HG02884 (cell line): ENCODE data around the gene CXXC4.

Source experiments
- ATAC-seq: cut with Tn5 transposase; IDR thresholded peaks from one replicate; pipeline ENCODE4 v1.9.1; 2021; ENCODE audit warnings: mild to moderate bottlenecking, moderate library complexity; ENCODE audit not compliant: unreplicated experiment

Gene CXXC4

GRCh38 chr4:104494822-104495559, at the start of gene CXXC4:
CXXC4 (minus strand) TSS chr4:104494894; CDS start chr4:104491802, 3,092 bp downstream.
- ATAC-seq, result no peak

GRCh38 chr4:104533156-104533555, 38.5 kb upstream of the CXXC4 start:
- ATAC-seq, result no peak

- ATAC-seq, result no peak
These were observed 38.0 kb upstream of the CXXC4 start for GRCh38 chr4:104532677-104533076.

DNA sequence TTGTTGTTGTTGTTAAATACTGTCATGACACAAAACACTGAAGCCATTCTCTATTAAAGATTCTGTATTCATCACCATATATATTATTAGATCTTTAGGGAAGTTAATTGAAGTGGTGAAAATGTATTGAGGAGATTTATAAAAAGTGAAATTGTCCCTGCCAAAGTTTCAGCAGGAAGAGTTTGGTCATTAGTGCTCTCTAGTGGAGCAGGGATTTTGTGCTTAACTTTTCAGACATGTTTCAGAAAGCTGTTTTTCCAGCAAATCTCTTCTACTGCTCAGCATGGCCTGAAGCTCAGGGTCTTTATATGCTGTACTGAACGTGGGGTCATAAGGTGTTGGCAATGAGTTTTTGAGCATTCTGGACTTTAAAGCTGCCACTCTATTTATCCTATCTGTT, 36.7 kb upstream of the CXXC4 start:
- no peak for ATAC-seq

GRCh38 chr4:104530426-104530825, 35.7 kb upstream of the CXXC4 start:
- ATAC-seq, result no peak

- peak; percentile 57 for ATAC-seq
These were observed 29.9 kb upstream of the CXXC4 start for GRCh38 chr4:104524591-104524990.

GRCh38 chr4:104524026-104524425, 29.3 kb upstream of the CXXC4 start:
- no peak for ATAC-seq

DNA sequence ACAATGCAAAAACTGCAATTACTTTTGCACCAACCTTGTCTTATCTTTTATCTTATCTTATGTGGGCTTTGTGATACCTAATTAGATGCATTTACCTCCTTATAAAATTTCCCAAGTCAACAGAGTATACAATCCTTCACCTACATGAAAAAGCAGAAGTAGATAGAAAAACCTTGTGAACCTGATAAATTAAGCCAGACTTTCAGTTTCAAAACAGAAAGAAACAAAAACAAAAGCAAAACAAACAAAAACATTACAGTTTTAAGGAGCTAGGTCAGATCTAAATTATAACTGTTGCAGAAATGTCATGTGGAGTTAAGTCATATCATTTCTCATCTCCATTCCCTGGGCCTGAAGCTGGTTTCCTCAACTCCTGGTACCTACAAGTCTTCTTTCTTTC, 24.9 kb upstream of the CXXC4 start:
- ATAC-seq, result peak; percentile 84

DNA sequence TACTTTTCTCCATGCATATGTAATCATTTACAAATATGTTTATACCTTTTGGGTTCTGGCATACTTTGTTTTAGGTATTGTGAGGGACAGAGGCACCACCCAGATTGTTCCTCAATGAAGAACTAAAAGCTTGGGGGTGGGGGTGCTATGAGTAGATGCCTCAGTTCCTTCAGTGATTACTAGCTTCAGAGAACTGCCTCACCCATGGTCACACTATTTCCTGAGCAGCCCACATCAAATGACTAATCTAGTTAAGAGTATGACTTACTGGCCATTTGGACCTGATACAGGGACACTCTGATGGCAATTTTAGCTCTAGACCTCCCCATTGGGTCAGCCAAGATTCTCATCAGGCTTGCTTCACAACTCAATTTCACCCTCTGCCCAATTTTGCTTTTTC, 22.2 kb upstream of the CXXC4 start:
- no peak for ATAC-seq

DNA sequence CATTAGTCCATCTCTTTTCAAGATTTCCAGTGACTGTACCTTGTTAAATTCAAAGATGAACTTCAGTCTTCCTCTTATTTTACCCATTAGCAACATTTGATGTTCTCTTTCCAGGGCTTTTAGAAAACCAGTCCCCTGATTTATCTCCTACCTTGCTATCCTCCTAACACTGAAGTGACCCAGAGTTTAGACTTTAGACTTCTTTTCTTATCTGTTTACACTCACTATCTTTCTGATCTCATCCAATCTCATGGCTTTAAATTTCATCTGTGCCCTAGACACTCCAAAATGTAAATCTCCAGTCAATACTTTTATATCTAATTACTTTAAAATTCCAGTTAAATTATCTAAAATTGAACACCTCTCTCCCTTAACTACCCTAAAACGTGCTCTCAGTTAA, 13.5 kb upstream of the CXXC4 start:
- ATAC-seq, result no peak

- no peak for ATAC-seq
These were observed 12.4 kb upstream of the CXXC4 start for GRCh38 chr4:104507112-104507511.

DNA sequence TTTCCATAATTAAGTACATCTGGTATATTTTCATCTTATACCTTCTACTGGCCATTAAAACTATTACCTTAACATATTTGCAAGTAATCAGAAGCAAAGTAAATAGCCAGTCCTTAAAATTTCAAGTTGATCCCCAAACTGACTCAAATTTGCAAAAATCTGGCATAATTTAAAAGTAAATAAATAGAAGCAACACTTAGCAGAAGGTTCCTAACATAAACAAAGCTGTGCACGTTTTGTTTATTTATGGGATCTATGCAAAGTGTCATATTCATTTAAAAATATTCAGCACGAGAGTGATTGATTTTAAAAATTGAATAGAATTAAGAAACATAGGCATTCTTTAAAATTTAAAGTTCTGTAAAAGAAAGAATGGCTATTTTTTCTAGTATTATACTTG, 9.8 kb upstream of the CXXC4 start:
- ATAC-seq, result no peak

- ATAC-seq, result no peak
These were observed 7.8 kb upstream of the CXXC4 start for GRCh38 chr4:104502471-104502870.

DNA sequence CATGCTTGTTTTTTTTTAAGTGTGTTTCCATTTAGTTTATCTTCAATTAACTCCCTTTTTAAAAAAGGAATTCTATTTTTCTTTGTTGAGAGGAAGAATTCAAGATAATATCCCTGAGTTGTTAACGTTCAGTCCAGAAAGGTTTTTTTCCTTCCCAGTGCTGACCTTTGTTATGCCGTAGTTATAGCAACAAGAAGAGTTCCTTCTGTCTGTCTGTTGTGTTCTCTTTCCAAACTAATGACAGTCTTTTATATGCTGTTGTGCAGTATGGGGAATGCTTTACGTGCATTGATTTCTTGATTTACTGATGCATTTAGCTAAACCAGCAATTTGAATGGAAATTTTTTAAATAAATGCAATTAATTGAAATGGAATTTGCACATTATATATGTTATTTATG, 6.6 kb upstream of the CXXC4 start:
- no peak for ATAC-seq

DNA sequence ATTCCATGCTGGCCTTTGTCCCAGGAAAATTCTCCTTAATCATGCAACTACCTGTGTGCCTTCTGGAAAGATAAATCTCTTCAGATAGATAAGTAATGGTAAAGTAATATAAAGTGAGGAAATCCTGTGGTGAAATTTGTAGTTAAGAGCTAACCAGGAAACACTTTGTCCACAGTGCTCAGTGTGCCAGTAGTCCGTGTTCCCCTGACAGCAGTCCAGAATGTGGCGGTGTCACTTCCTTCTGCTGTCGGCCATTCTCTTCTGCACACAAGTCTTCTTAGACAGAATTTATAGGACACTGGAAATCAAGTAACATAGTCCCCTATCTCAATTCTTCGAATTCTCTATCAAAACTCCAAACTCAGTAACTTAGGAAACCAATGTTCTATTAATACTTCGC, 5.7 kb upstream of the CXXC4 start:
- no peak for ATAC-seq

DNA sequence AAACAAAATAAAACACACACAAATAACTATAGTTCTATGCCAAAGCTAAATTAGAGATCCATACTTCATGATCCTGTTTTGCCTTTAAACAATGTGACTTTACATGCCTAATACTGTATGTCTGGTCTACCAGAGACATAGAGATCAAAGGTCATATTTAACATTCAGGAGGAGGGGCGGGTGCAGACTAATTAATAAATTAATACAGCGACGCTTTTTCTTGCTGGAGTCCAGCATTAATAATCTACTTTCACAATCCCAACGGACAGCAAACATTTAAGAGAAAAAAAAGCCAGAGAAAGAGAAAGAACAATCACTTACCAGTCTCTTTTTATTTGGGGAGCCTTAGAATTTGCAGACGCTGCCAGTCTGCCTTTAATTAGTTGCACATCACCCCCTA, 509 bp downstream of the CXXC4 start:
- ATAC-seq, result no peak

DNA sequence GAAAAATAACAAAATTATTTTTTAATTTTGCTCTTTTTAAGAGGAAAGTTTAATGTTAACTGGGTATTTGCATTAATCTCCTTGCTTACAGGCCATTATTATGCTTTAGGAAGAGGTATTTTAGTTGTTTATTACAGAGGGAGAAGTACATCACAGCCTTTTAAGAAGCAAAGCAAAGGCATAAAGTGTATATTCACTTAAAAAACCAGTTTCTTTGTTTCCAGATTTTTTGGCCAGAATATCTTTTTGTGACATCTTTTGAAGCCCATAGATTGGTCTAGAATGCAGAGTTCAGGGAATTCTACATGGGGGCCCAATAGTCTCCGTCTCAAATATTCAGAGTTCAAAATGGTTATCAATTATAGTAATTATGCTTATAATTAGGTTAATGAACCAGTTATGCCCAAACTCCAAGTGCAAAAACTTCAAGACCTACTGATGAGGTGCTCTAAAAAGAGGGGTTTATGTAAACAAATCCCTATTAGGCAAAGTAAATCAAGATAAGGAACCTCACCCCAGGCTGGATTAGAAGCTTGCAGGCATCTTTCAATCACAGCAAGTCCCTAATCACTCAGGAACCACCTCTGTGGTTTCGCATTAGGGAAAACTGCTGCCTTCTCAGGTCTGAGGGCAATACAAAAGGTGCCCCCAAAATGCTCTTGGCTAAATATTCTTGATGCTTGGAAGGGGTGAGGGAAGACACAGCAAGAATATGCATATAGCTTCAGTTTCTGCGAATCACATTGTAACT, 1.4 kb downstream of the CXXC4 start:
- ATAC-seq, result no peak

DNA sequence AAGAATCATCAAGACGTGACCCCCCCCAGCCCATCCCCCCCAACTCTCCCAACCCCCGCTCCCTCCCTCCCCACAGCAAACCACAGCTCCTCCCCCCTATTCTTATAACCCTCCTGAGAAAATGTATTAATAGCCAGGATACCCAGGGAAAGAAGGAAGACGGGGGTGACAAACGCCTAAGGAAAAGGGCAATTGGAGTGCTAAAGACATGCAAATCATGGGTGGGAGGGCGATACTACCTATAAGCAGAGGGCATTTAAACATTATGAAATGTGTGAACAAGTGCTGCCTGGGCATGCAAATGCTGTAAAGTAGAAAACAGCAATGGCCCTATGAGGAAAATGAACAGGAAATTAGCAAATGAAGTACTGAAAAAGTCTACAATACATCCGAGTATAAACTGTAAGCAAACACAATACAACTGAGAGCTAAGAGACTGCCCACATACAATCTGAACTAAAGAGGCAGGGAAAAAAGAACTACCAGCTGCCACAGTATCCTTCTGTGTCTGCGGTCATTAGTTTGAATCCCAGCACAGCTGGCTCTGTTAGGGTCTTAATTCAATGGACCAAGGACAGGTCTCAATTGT, 2.4 kb downstream of the CXXC4 start:
- ATAC-seq, result peak; percentile 26

- ATAC-seq, result peak; percentile 11
These were observed 3.1 kb downstream of the CXXC4 start for GRCh38 chr4:104491481-104492182.

- ATAC-seq, result peak; percentile 14
These were observed 3.8 kb downstream of the CXXC4 start for GRCh38 chr4:104490770-104491480.
